HCT116 (cell line): ENCODE measurements around the gene UNKL. TPM values are rescaled to one million over a fixed set of nuclear protein-coding genes. Genes with fewer than 3 reads are reported as not detected.

Source experiments
- ATAC-seq: fragments of 200-7000 bp; cut with Tn5 transposase; 2 replicates; pipeline ENCODE4 v1.9.1; 2020; ENCODE audit warnings: mild to moderate bottlenecking, moderate library complexity
- BruUV-seq: library from RNA; stranded (reverse); fragments of 400-500 nt; replicated peaks from 2 replicates; lab custom pipeline; 2021; lab: Mats Ljungman, UMichigan
- CTCF ChIA-PET: fragments of 300-600 bp; sonication (Branson Sonifier 250); formaldehyde crosslinking; loops from one replicate; lab custom pipeline; 2021; ENCODE audit warnings: antibody characterized with exemption; lab: Charles Lee
- POLR2A ChIA-PET: fragments of 300-600, 350-600 bp; sonication (Branson Sonifier 250); formaldehyde crosslinking; loops from one replicate; lab custom pipeline; 2021; ENCODE audit warnings: antibody characterized with exemption; lab: Charles Lee
- RAD21 ChIA-PET, 2 experiments: fragments of 300-600 bp; sonication (Branson Sonifier 250); formaldehyde crosslinking; loops; one replicate each; lab custom pipeline; 2023; ENCODE audit warnings: low total read pairs in 2 of 2; ENCODE audit not compliant: uncharacterized antibody in 2 of 2, unreplicated experiment in 2 of 2, low non-redundant PET in 1 of 2; lab: Charles Lee
- DNase-seq: peaks from one replicate; pipeline ENCODE4 v3.0.0-alpha.2; 2010; ENCODE audit warnings: low read depth, low spot score
- H2AFZ ChIP-seq: fragments of 200-600 bp; shearing (Covaris generic), sonication (generic); 2 replicates; pipeline ENCODE4 v1.6.1; 2017; ENCODE audit warnings: low read depth, mixed run types, mixed read lengths, antibody characterized with exemption, low read length; ENCODE audit not compliant: poor library complexity, severe bottlenecking
- H3K27ac ChIP-seq: 2 replicates; pipeline ENCODE4 v1.5.1; 2012; ENCODE audit warnings: low read depth, low read length
- H3K27me3 ChIP-seq: fragments of 200-600 bp; sonication (generic); 2 replicates; pipeline ENCODE4 v1.6.1; 2016; ENCODE audit warnings: mixed run types, low read length, mixed read lengths; ENCODE audit not compliant: insufficient read depth
- H3K36me3 ChIP-seq, 2 experiments: fragments of 200-500 bp in 1 of 2; fragments of 200-600 bp in 1 of 2; sonication (Bioruptor generic) in 1 of 2; sonication (generic) in 1 of 2; 2 replicates each; pipeline versions ENCODE4 v1.5.1 to v1.6.1; 2014 to 2016; ENCODE audit warnings: low read length in 2 of 2, inconsistent platforms in 1 of 2, mixed read lengths in 1 of 2, mixed run types in 1 of 2; ENCODE audit not compliant: insufficient read depth in 2 of 2, control insufficient read depth in 1 of 2
- H3K4me1 ChIP-seq, 2 experiments: fragments of 200-600 bp in 1 of 2; sonication (generic) in 1 of 2; 2 replicates each; pipeline versions ENCODE4 v1.5.1 to v1.6.1; 2012 to 2017; ENCODE audit warnings: low read length in 2 of 2, inconsistent platforms in 1 of 2, mild to moderate bottlenecking in 1 of 2, mixed read lengths in 1 of 2, mixed run types in 1 of 2, moderate library complexity in 1 of 2; ENCODE audit not compliant: insufficient read depth in 2 of 2, control insufficient read depth in 1 of 2
- H3K4me2 ChIP-seq: fragments of 200-600 bp; sonication (generic); 2 replicates; pipeline ENCODE4 v1.6.1; 2017; ENCODE audit warnings: mixed run types, low read length, mixed read lengths
- H3K4me3 ChIP-seq, 2 experiments: fragments of 200-600 bp in 1 of 2; sonication (generic) in 1 of 2; replicated peaks in 1 of 2; 2 replicates each; pipeline ENCODE4 v1.5.1; 2011 to 2016; ENCODE audit warnings: low read length in 2 of 2, control low read depth in 1 of 2, low read depth in 1 of 2, mild to moderate bottlenecking in 1 of 2, mixed read lengths in 1 of 2, mixed run types in 1 of 2
- H3K79me2 ChIP-seq: fragments of 200-600 bp; sonication (generic); 2 replicates; pipeline ENCODE4 v1.6.1; 2017; ENCODE audit warnings: mild to moderate bottlenecking, mixed run types, low read length, moderate library complexity, mixed read lengths; ENCODE audit not compliant: insufficient read depth
- H3K9ac ChIP-seq: fragments of 200-600 bp; sonication (generic); 2 replicates; pipeline ENCODE4 v1.6.1; 2016; ENCODE audit warnings: low read length, mixed read lengths
- H3K9me2 ChIP-seq: fragments of 200-600 bp; sonication (generic), shearing (Covaris generic); 2 replicates; pipeline ENCODE4 v1.6.1; 2017; ENCODE audit warnings: mixed run types, mild to moderate bottlenecking, moderate library complexity; ENCODE audit not compliant: insufficient read depth
- H3K9me3 ChIP-seq, 2 experiments: fragments of 200-500 bp in 1 of 2; fragments of 200-600 bp in 1 of 2; sonication (Bioruptor generic) in 1 of 2; sonication (generic) in 1 of 2; 2 replicates each; pipeline ENCODE4 v1.6.1; 2014 to 2017; ENCODE audit warnings: low read length in 2 of 2, mixed read lengths in 2 of 2, inconsistent platforms in 1 of 2, low read depth in 1 of 2, mild to moderate bottlenecking in 1 of 2, mixed run types in 1 of 2, moderate library complexity in 1 of 2; ENCODE audit not compliant: control insufficient read depth in 1 of 2, insufficient read depth in 1 of 2
- H4K20me1 ChIP-seq: fragments of 200-600 bp; sonication (generic), shearing (Covaris generic); 2 replicates; pipeline ENCODE4 v1.6.1; 2017; ENCODE audit warnings: mixed run types, mild to moderate bottlenecking, moderate library complexity; ENCODE audit not compliant: insufficient read depth
- CBX3 ChIP-seq: IDR thresholded peaks from 2 replicates; pipeline ENCODE4 v1.6.1; 2012; ENCODE audit warnings: low read depth
- CEBPB ChIP-seq: IDR thresholded peaks from 2 replicates; pipeline ENCODE4 v1.6.1; 2012; ENCODE audit warnings: low read depth
- EGR1 ChIP-seq: IDR thresholded peaks from 2 replicates; pipeline ENCODE4 v1.6.1; 2012; ENCODE audit warnings: low read depth
- ELF1 ChIP-seq: IDR thresholded peaks from 2 replicates; pipeline ENCODE4 v1.6.1; 2012; ENCODE audit warnings: low read depth, borderline replicate concordance
- EZH2 ChIP-seq: fragments of 200-600 bp; sonication (generic); IDR thresholded peaks from 2 replicates; pipeline ENCODE4 v1.6.1; 2017; ENCODE audit warnings: antibody characterized with exemption, mixed run types
- EZH2phosphoT487 ChIP-seq: fragments of 200-600 bp; IDR thresholded peaks from 2 replicates; pipeline ENCODE4 v1.6.1; 2018; ENCODE audit warnings: antibody characterized with exemption, borderline replicate concordance
- POLR2A ChIP-seq: IDR thresholded peaks from 2 replicates; pipeline ENCODE4 v1.7.0; 2011; ENCODE audit warnings: borderline replicate concordance; ENCODE audit not compliant: insufficient read depth, insufficient read length; ENCODE audit errors: extremely low read depth
- POLR2AphosphoS5 ChIP-seq: IDR thresholded peaks from 2 replicates; pipeline ENCODE4 v1.6.1; 2011; ENCODE audit warnings: mild to moderate bottlenecking, low read depth, low read length, moderate library complexity
- RAD21 ChIP-seq: IDR thresholded peaks from 2 replicates; pipeline ENCODE4 v1.6.1; 2012; ENCODE audit warnings: low read depth, mild to moderate bottlenecking
- REST ChIP-seq: IDR thresholded peaks from 2 replicates; pipeline ENCODE4 v1.6.1; 2012; ENCODE audit warnings: low read depth
- SP1 ChIP-seq: IDR thresholded peaks from 2 replicates; pipeline ENCODE4 v1.6.1; 2012; ENCODE audit warnings: low read depth
- SRF ChIP-seq: IDR thresholded peaks from 2 replicates; pipeline ENCODE4 v1.6.1; 2012; ENCODE audit warnings: low read depth
- TCF7L2 ChIP-seq: IDR thresholded peaks from 2 replicates; pipeline ENCODE4 v1.7.0; 2011; ENCODE audit warnings: borderline replicate concordance, inconsistent platforms; ENCODE audit not compliant: insufficient read depth, insufficient read length; ENCODE audit errors: extremely low read depth
- YY1 ChIP-seq: IDR thresholded peaks from 2 replicates; pipeline ENCODE4 v1.6.1; 2011; ENCODE audit warnings: low read length, low read depth, moderate library complexity, mild to moderate bottlenecking; ENCODE audit not compliant: insufficient replicate concordance; ENCODE audit errors: extremely low read depth
- ZFX ChIP-seq: fragments of 450-650 bp; IDR thresholded peaks from 2 replicates; pipeline ENCODE4 v1.6.1; 2017
- ZNF274 ChIP-seq: fragments of 200-500 bp; sonication (Bioruptor generic); IDR thresholded peaks from 2 replicates; pipeline ENCODE4 v1.6.1; 2014; ENCODE audit warnings: mild to moderate bottlenecking, low read depth, low read length, inconsistent platforms
- intact Hi-C: fragments of 100-400 bp; cut with micrococcal nuclease; formaldehyde crosslinking; loops from 2 replicates; pipeline ENCODE4 v1.10.0; 2022
- total RNA-seq: library from RNA; stranded (reverse); gene quantifications from one replicate; pipeline ENCODE4 v1.2.1, GENCODE V29; 2021; ENCODE audit not compliant: unreplicated experiment
- TF ChIP-seq, protein P1 (sequence below): IDR thresholded peaks from 2 replicates; pipeline ENCODE4 v1.6.1; 2011; ENCODE audit warnings: mild to moderate bottlenecking, low read length, moderate library complexity; ENCODE audit not compliant: insufficient replicate concordance; ENCODE audit errors: extremely low read depth
- TF ChIP-seq, protein P2 (sequence below), 3 experiments: fragments of 200-600 bp in 1 of 3; sonication (generic) in 1 of 3; IDR thresholded peaks in 2 of 3; conservative IDR thresholded peaks in 1 of 3; 2 replicates each; pipeline ENCODE4 v1.5.1; 2012 to 2017; ENCODE audit warnings: low read depth in 2 of 3, low read length in 2 of 3, antibody characterized with exemption in 1 of 3, borderline replicate concordance in 1 of 3, control low read depth in 1 of 3, mild to moderate bottlenecking in 1 of 3, mixed read lengths in 1 of 3, mixed run types in 1 of 3, moderate library complexity in 1 of 3; ENCODE audit not compliant: insufficient read depth in 1 of 3
- TF ChIP-seq, protein P3 (sequence below): IDR thresholded peaks from 2 replicates; pipeline ENCODE4 v1.6.1; 2012

Gene UNKL
- total RNA-seq, 1 experiment from 2014 or later = 24.9 TPM

DNA sequence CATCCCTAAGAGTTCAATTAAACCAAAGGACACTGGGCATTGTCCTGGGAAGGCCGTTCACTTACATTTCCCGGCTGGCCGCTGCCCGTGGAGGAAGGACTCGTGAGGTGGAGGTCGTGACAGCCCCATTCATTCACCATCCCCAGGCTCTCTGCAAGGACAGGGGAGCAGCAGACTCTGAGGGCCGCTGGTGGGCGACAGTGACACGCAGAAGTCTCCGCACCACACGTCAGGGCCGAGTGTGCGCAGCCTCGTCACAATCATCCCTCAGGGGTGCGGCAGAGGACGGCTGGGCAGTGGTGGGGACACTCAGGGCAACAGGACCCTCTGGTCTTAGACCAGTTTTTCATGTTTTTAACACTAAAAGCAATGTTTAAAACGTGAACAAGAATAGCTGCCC lies 21.7 kb downstream of the UNKL start:
- Histone ChIP-seq H3K27ac (no peak overlapping the region), H3K4me3 (no peak overlapping the region), H3K9me3 (no peaks in the 10 kb centered on the region), H3K9ac (no peak overlapping the region), H3K36me3 (no peaks in the 10 kb centered on the region; a peak in 1 of 4 replicates), H2AFZ (no peak overlapping the region), H4K20me1 (no peaks in the 10 kb centered on the region), H3K79me2 (no peaks in the 10 kb centered on the region), H3K9me2 (no peaks in the 10 kb centered on the region), H3K4me1 (no peaks in the 10 kb centered on the region), H3K27me3 (no peaks in the 10 kb centered on the region), H3K4me2 (no peak overlapping the region)
- CTCF ChIA-PET = no interaction called here
- RAD21 ChIA-PET = no interaction called here
- POLR2A ChIA-PET = no interaction called here
- TF ChIP-seq ZFX (no peak), EGR1 (no peak), CEBPB (no peak), ZNF274 (no peak), RAD21 (no peak), CBX3 (no peak), YY1 (no peak), SRF (no peak), EZH2phosphoT487 (no peak), REST (no peak), TCF7L2 (no peak), SP1 (no peak), EZH2 (no peak), POLR2A (no peak), POLR2AphosphoS5 (no peak), ELF1 (no peak)
- TF ChIP-seq, protein P1, sequence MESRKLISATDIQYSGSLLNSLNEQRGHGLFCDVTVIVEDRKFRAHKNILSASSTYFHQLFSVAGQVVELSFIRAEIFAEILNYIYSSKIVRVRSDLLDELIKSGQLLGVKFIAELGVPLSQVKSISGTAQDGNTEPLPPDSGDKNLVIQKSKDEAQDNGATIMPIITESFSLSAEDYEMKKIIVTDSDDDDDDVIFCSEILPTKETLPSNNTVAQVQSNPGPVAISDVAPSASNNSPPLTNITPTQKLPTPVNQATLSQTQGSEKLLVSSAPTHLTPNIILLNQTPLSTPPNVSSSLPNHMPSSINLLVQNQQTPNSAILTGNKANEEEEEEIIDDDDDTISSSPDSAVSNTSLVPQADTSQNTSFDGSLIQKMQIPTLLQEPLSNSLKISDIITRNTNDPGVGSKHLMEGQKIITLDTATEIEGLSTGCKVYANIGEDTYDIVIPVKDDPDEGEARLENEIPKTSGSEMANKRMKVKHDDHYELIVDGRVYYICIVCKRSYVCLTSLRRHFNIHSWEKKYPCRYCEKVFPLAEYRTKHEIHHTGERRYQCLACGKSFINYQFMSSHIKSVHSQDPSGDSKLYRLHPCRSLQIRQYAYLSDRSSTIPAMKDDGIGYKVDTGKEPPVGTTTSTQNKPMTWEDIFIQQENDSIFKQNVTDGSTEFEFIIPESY = no peak
- TF ChIP-seq, protein P2, sequence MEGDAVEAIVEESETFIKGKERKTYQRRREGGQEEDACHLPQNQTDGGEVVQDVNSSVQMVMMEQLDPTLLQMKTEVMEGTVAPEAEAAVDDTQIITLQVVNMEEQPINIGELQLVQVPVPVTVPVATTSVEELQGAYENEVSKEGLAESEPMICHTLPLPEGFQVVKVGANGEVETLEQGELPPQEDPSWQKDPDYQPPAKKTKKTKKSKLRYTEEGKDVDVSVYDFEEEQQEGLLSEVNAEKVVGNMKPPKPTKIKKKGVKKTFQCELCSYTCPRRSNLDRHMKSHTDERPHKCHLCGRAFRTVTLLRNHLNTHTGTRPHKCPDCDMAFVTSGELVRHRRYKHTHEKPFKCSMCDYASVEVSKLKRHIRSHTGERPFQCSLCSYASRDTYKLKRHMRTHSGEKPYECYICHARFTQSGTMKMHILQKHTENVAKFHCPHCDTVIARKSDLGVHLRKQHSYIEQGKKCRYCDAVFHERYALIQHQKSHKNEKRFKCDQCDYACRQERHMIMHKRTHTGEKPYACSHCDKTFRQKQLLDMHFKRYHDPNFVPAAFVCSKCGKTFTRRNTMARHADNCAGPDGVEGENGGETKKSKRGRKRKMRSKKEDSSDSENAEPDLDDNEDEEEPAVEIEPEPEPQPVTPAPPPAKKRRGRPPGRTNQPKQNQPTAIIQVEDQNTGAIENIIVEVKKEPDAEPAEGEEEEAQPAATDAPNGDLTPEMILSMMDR (IDR thresholded peaks at IDR 0.05 in 2 of 3, conservative IDR thresholded peaks at IDR 0.05 in 1 of 3; ENCODE audit: borderline replicate concordance in 1 of 3, insufficient read depth in 1 of 3, low read depth in 2 of 3, low read length in 2 of 3) = no peak
- TF ChIP-seq, protein P3, sequence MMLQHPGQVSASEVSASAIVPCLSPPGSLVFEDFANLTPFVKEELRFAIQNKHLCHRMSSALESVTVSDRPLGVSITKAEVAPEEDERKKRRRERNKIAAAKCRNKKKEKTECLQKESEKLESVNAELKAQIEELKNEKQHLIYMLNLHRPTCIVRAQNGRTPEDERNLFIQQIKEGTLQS = no peak
- BruUV-seq = no TSS peak
- DNase-seq (no peak), ATAC-seq (no peak)
- intact Hi-C loops = no loop called here
